SK-N-SH (cell line): Measurements from ENCODE around the gene IGFL4.

Experiments
- EP300 ChIP-seq, 2 experiments: IDR thresholded peaks; 2 replicates each; pipeline versions ENCODE4 v1.4.0 to v1.6.1; 2012; ENCODE audit warnings: borderline replicate concordance in 1 of 2, low read depth in 1 of 2, low read length in 1 of 2
- POLR2AphosphoS5 ChIP-seq: IDR thresholded peaks from 2 replicates; pipeline ENCODE4 v1.6.1; 2012; ENCODE audit warnings: low read depth, low read length
- TF ChIP-seq, protein P1 (sequence below): fragments of 200-600 bp; sonication (generic); IDR thresholded peaks from 2 replicates; pipeline ENCODE4 v1.6.1; 2017; ENCODE audit warnings: antibody characterized with exemption, mild to moderate bottlenecking, moderate library complexity
- TF ChIP-seq, protein P2 (sequence below): IDR thresholded peaks from 2 replicates; pipeline ENCODE4 v1.4.0; 2012; ENCODE audit warnings: low read depth, borderline replicate concordance

DNA sequence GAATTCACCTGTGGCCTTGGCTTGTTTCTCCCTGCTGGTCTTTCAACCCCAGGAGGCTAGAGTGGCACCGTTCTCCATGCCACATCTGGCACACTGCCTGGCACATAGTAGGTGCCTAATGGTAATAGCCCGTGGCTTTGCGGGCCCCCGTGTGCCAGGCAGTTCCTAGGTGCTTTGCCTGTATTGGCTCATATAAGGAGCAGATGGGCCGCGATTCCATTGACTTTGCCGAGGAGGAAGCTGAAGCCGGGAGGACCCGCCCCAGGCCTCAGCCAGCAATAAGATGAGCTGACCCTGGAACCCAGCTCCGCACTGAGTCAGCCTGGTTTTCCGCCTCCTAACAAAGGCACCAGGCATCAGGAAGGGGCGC lies 18.8 kb downstream of the IGFL4 start:
- TF ChIP-seq, protein P1, sequence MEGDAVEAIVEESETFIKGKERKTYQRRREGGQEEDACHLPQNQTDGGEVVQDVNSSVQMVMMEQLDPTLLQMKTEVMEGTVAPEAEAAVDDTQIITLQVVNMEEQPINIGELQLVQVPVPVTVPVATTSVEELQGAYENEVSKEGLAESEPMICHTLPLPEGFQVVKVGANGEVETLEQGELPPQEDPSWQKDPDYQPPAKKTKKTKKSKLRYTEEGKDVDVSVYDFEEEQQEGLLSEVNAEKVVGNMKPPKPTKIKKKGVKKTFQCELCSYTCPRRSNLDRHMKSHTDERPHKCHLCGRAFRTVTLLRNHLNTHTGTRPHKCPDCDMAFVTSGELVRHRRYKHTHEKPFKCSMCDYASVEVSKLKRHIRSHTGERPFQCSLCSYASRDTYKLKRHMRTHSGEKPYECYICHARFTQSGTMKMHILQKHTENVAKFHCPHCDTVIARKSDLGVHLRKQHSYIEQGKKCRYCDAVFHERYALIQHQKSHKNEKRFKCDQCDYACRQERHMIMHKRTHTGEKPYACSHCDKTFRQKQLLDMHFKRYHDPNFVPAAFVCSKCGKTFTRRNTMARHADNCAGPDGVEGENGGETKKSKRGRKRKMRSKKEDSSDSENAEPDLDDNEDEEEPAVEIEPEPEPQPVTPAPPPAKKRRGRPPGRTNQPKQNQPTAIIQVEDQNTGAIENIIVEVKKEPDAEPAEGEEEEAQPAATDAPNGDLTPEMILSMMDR: no peak
- TF ChIP-seq, protein P2, sequence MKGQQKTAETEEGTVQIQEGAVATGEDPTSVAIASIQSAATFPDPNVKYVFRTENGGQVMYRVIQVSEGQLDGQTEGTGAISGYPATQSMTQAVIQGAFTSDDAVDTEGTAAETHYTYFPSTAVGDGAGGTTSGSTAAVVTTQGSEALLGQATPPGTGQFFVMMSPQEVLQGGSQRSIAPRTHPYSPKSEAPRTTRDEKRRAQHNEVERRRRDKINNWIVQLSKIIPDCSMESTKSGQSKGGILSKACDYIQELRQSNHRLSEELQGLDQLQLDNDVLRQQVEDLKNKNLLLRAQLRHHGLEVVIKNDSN: no peak
- no peak for TF ChIP-seq POLR2AphosphoS5
- no peak for TF ChIP-seq EP300 (IDR thresholded peaks at IDR 0.05; ENCODE audit: borderline replicate concordance in 1 of 2, low read depth in 1 of 2, low read length in 1 of 2)
